ENCODE data around the gene TTLL9.

DNA sequence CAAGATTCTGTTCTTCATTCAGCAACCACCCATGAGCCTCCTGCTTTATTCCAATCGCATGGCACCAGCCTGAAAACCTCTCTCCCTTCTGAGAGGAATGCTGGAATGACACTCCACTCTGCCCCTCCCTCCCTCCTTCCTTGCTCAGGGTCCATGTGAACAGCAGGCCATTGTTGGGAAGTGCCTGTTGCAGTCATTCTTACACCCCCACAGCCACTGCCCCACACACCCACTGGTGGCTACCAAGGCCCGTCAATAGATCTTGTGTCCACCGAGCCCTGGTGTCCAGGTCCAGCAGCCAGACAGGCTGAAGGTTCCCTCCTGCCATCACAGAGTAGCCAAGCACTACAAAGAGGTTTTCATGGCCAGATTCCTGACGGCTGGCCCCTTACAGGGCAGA is 74.9 kb downstream of the TTLL9 start:
- TF ChIP-seq, protein P1, sequence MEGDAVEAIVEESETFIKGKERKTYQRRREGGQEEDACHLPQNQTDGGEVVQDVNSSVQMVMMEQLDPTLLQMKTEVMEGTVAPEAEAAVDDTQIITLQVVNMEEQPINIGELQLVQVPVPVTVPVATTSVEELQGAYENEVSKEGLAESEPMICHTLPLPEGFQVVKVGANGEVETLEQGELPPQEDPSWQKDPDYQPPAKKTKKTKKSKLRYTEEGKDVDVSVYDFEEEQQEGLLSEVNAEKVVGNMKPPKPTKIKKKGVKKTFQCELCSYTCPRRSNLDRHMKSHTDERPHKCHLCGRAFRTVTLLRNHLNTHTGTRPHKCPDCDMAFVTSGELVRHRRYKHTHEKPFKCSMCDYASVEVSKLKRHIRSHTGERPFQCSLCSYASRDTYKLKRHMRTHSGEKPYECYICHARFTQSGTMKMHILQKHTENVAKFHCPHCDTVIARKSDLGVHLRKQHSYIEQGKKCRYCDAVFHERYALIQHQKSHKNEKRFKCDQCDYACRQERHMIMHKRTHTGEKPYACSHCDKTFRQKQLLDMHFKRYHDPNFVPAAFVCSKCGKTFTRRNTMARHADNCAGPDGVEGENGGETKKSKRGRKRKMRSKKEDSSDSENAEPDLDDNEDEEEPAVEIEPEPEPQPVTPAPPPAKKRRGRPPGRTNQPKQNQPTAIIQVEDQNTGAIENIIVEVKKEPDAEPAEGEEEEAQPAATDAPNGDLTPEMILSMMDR (IDR thresholded peaks at IDR 0.05) = no peak
- no peak for TF ChIP-seq POLR2A (IDR thresholded peaks at IDR 0.05)
